ENCODE data around the gene FRMPD3. TPM values are rescaled to one million over a fixed set of nuclear protein-coding genes. Genes with fewer than 3 reads are reported as not detected.

The FRMPD3 gene
- total and polyA plus RNA-seq, 2 of the 8 experiments (the other 6 are each of a cell fraction or from before 2014, with no cell fraction given) = 0.38 to 0.56 TPM

GRCh38 chrX:107457289-107457688 lies 7.8 kb downstream of the FRMPD3 start:
- no peaks in the 10 kb centered on the region for H3K36me3 ChIP-seq (ENCODE audit: control insufficient read depth in 2 of 4, insufficient read depth in 4 of 4, low read length in 3 of 4)
- no peak overlapping the region for H2AFZ ChIP-seq (ENCODE audit: low read length)
- no peak overlapping the region for H3K56ac ChIP-seq (replicated peaks; ENCODE audit: insufficient read length, low read depth, low read length)
- no peak overlapping the region for H4K8ac ChIP-seq (ENCODE audit: extremely low read depth, insufficient read depth, low read length)
- no peak overlapping the region for H3K4ac ChIP-seq (replicated peaks; ENCODE audit: insufficient read length, low read depth, low read length)
- no peaks in the 10 kb centered on the region for H4K20me1 ChIP-seq (replicated peaks in 1 of 2; ENCODE audit: control insufficient read depth in 1 of 2, insufficient read depth in 2 of 2, low read length in 2 of 2)
- no peak overlapping the region for H3K4me2 ChIP-seq (ENCODE audit: insufficient read depth in 1 of 2, low read depth in 2 of 2, low read length in 2 of 2)
- DNase-seq (ENCODE audit: low read depth in 1 of 2, low spot score in 2 of 2) (no peak), FAIRE-seq (no peak)
- no peak overlapping the region for H2AK5ac ChIP-seq (ENCODE audit: low read depth, low read length)
- H2BK120ac ChIP-seq (replicated peaks; ENCODE audit: low read depth, low read length) = no peak overlapping the region
- no peaks in the 10 kb centered on the region for H3K79me2 ChIP-seq (ENCODE audit: control insufficient read depth in 1 of 2, insufficient read depth in 2 of 2, low read length in 2 of 2)
- H3K23ac ChIP-seq (ENCODE audit: insufficient read length) = no peak overlapping the region
- H3K23me2 ChIP-seq (ENCODE audit: low read depth, low read length) = no peaks in the 10 kb centered on the region
- POLR2A ChIA-PET (ENCODE audit: partially characterized antibody) = interaction anchor here (0.6 kb wide), 1 partner anchor 75 kb away, joined by 3 read pairs; no protein-coding TSS in a partner anchor
- no peak overlapping the region for H4K91ac ChIP-seq (replicated peaks; ENCODE audit: insufficient read length, low read length)
- H2BK15ac ChIP-seq (ENCODE audit: low read length) = no peak overlapping the region
- H3K14ac ChIP-seq (ENCODE audit: insufficient read length) = no peak overlapping the region
- no peaks in the 10 kb centered on the region for H3K9me3 ChIP-seq (ENCODE audit: insufficient read depth in 2 of 2, low read depth in 1 of 2, low read length in 1 of 2)
- no peak overlapping the region for H3K4me3 ChIP-seq (ENCODE audit: extremely low read depth in 1 of 4, insufficient read depth in 2 of 4, low read depth in 3 of 4, low read length in 4 of 4)
- 57% methylated on average over 1 of the region's 1 CpG; no CpG with 5 or more reads in 1 of the 2 experiments for WGBS, 2 experiments (ENCODE audit: extremely low coverage in 1 of 2, insufficient coverage in 1 of 2, insufficient read length in 1 of 2, insufficient replicate concordance in 2 of 2, low coverage in 1 of 2, low lambda C conversion rate in 2 of 2, missing lambda C conversion rate in 1 of 2)
- no peak overlapping the region for H2BK12ac ChIP-seq (ENCODE audit: low read depth, low read length)
- H3K18ac ChIP-seq (ENCODE audit: extremely low read depth, low read length) = no peak overlapping the region
- H3K9ac ChIP-seq (replicated peaks in 1 of 4; ENCODE audit: extremely low read depth in 1 of 4, low read depth in 3 of 4, low read length in 3 of 4) = no peak overlapping the region
- CTCF ChIA-PET (ENCODE audit: partially characterized antibody) = interaction anchor here (1.2 to 1.9 kb wide), 3 partner anchors 9 to 260 kb away, joined by 3 to 6 read pairs (median 3); no protein-coding TSS in a partner anchor
- H3K4me1 ChIP-seq (replicated peaks in 1 of 4; ENCODE audit: control insufficient read depth in 3 of 4, insufficient read depth in 4 of 4, low read length in 3 of 4) = peaks cover 0 to 5% (median 4%) of the 10 kb centered on the region in 4 experiments; a peak in 4 of 7 replicates
- H4K5ac ChIP-seq (ENCODE audit: insufficient read length, low read depth, low read length) = no peak overlapping the region
- no peak overlapping the region for H2BK20ac ChIP-seq (ENCODE audit: low read length)
- H3K79me1 ChIP-seq (ENCODE audit: low read depth, low read length) = no peaks in the 10 kb centered on the region
- H3K27me3 ChIP-seq (replicated peaks in 1 of 4; ENCODE audit: control insufficient read depth in 3 of 4, extremely low read depth in 1 of 4, insufficient read depth in 3 of 4, low read length in 3 of 4) = no peaks in the 10 kb centered on the region
- H2BK5ac ChIP-seq (ENCODE audit: low read depth, low read length) = no peak overlapping the region
- no peak overlapping the region for H3K27ac ChIP-seq (ENCODE audit: low read depth, low read length)
- no peak for TF ChIP-seq CREB1 (IDR thresholded peaks at IDR 0.05)
- TF ChIP-seq EZH2 (IDR thresholded peaks at IDR 0.05; ENCODE audit: low read depth, low read length, severe bottlenecking) = no peak
- TF ChIP-seq TAF7 (optimal IDR thresholded peaks at IDR 0.05; ENCODE audit: borderline replicate concordance, low read depth, low read length) = no peak
- TF ChIP-seq YY1 (IDR thresholded peaks at IDR 0.05; ENCODE audit: low read depth, low read length) = no peak
- no peak for TF ChIP-seq SIN3A (conservative IDR thresholded peaks at IDR 0.05 in 1 of 2, IDR thresholded peaks at IDR 0.05 in 1 of 2; ENCODE audit: low read depth in 1 of 2, low read length in 2 of 2)
- TF ChIP-seq ASH2L (IDR thresholded peaks at IDR 0.05; ENCODE audit: low read length) = no peak
- no peak for TF ChIP-seq CHD2 (IDR thresholded peaks at IDR 0.05; ENCODE audit: low read length)
- no peak for TF ChIP-seq JUN (IDR thresholded peaks at IDR 0.05; ENCODE audit: low read depth, low read length)
